ENCODE measurements around the gene ERC2.

DNA sequence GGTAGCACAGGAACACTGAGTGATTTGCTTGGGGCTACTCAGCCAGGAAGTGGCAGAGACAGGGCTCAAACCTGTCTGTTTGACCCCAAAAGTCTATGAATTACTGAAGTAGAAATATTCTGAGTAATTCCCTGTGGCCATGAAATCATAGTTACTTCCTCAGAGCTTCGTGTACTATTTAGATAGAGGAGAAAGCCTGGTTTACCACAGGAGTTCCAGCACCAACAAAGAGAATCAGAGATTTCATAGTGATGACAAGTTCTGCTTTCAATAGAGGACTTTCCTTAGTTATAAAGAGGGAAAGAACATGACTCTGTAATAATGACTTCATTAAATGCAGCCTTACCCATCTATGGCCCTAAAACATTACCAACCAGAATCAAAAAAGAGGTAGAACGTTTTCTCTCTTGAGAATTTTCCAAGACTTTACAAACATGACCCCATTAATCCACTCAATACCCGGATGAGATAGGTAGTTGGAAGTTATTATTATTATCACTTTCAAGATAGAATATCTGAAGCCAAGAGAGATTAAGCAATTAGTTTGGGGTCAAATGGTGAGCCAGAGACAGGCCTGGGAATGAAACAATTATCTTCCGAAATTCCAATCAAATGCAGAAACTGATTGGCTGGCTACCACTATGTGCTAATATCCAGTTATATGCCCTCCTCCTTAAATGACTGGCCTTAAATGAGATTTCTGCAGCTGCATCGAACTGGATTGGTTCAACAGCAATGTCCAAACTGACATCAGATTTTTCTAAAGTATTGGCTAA lies 967.5 kb downstream of the ERC2 start:
- TF ChIP-seq, protein P1, sequence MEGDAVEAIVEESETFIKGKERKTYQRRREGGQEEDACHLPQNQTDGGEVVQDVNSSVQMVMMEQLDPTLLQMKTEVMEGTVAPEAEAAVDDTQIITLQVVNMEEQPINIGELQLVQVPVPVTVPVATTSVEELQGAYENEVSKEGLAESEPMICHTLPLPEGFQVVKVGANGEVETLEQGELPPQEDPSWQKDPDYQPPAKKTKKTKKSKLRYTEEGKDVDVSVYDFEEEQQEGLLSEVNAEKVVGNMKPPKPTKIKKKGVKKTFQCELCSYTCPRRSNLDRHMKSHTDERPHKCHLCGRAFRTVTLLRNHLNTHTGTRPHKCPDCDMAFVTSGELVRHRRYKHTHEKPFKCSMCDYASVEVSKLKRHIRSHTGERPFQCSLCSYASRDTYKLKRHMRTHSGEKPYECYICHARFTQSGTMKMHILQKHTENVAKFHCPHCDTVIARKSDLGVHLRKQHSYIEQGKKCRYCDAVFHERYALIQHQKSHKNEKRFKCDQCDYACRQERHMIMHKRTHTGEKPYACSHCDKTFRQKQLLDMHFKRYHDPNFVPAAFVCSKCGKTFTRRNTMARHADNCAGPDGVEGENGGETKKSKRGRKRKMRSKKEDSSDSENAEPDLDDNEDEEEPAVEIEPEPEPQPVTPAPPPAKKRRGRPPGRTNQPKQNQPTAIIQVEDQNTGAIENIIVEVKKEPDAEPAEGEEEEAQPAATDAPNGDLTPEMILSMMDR (IDR thresholded peaks at IDR 0.05; ENCODE audit: low read depth, low read length), result no peak
- no peak for TF ChIP-seq POLR2A (IDR thresholded peaks at IDR 0.05; ENCODE audit: extremely low read depth, insufficient read length)
- TF ChIP-seq MYC (IDR thresholded peaks at IDR 0.05; ENCODE audit: low read depth, low read length), result no peak
- TF ChIP-seq, protein P2, sequence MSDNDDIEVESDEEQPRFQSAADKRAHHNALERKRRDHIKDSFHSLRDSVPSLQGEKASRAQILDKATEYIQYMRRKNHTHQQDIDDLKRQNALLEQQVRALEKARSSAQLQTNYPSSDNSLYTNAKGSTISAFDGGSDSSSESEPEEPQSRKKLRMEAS (IDR thresholded peaks at IDR 0.05; ENCODE audit: low read depth, low read length), result no peak

All from NB4 (cell line).